GM23338 (cell line): ENCODE data around the gene CACNA2D4. TPM values are rescaled to one million over a fixed set of nuclear protein-coding genes. Genes with fewer than 3 reads are reported as not detected.

ENCODE experiments used
- ATAC-seq: fragments of 200-7000 bp; cut with Tn5 transposase; 3 replicates; pipeline ENCODE4 v1.9.1; 2020
- DNase-seq: peaks from one replicate; pipeline ENCODE4 v3.0.0-alpha.2; 2015; ENCODE audit warnings: low spot score
- H2AFZ ChIP-seq: fragments of 200-600 bp; sonication (generic); 2 replicates; pipeline ENCODE4 v1.8.0; 2016; ENCODE audit warnings: antibody characterized with exemption, mild to moderate bottlenecking, moderate library complexity
- H3F3A ChIP-seq: fragments of 200-600 bp; sonication (generic); replicated peaks from 2 replicates; pipeline ENCODE4 v1.8.0; 2017; ENCODE audit warnings: antibody characterized with exemption, mixed run types, low read depth
- H3K27ac ChIP-seq: fragments of 200-600 bp; sonication (generic); 2 replicates; pipeline ENCODE4 v1.6.1; 2016; ENCODE audit warnings: low read depth
- H3K27me3 ChIP-seq: fragments of 200-600 bp; sonication (generic); 2 replicates; pipeline ENCODE4 v1.8.0; 2016; ENCODE audit warnings: mild to moderate bottlenecking, mixed run types, moderate library complexity; ENCODE audit not compliant: insufficient read depth
- H3K36me3 ChIP-seq: fragments of 200-600 bp; sonication (generic); 2 replicates; pipeline ENCODE4 v1.8.0; 2016; ENCODE audit warnings: mild to moderate bottlenecking; ENCODE audit not compliant: insufficient read depth
- H3K4me1 ChIP-seq: fragments of 200-600 bp; sonication (generic); 2 replicates; pipeline ENCODE4 v1.8.0; 2016; ENCODE audit warnings: mild to moderate bottlenecking, moderate library complexity; ENCODE audit not compliant: insufficient read depth
- H3K4me2 ChIP-seq: fragments of 200-600 bp; sonication (generic); 2 replicates; pipeline ENCODE4 v1.7.1; 2017; ENCODE audit warnings: mixed run types
- H3K4me3 ChIP-seq: fragments of 200-600 bp; sonication (generic); 2 replicates; pipeline ENCODE4 v1.6.1; 2016; ENCODE audit warnings: mixed run types
- H3K79me2 ChIP-seq: fragments of 200-600 bp; sonication (generic); replicated peaks from 2 replicates; pipeline ENCODE4 v1.8.0; 2017; ENCODE audit warnings: mild to moderate bottlenecking; ENCODE audit not compliant: insufficient read depth
- H3K9me2 ChIP-seq: fragments of 200-600 bp; sonication (generic); 2 replicates; pipeline ENCODE4 v1.8.0; 2017; ENCODE audit not compliant: insufficient read depth
- H4K20me1 ChIP-seq: fragments of 200-600 bp; sonication (generic); replicated peaks from 2 replicates; pipeline ENCODE4 v1.8.0; 2017; ENCODE audit warnings: mild to moderate bottlenecking; ENCODE audit not compliant: insufficient read depth
- H3K27ac Mint-ChIP-seq: 2 replicates; pipeline ENCODE4 v1.8.0; 2020; ENCODE audit warnings: inconsistent platforms, mild to moderate bottlenecking, moderate library complexity, mixed read lengths
- H3K27me3 Mint-ChIP-seq: 3 replicates; pipeline ENCODE4 v1.8.0; 2022; ENCODE audit warnings: low read depth, mild to moderate bottlenecking, moderate library complexity, mixed read lengths, inconsistent platforms; ENCODE audit not compliant: insufficient read depth, poor library complexity
- H3K36me3 Mint-ChIP-seq: 3 replicates; pipeline ENCODE4 v1.8.0; 2021; ENCODE audit warnings: low read depth, mild to moderate bottlenecking, inconsistent platforms, moderate library complexity, mixed read lengths
- H3K4me1 Mint-ChIP-seq: 3 replicates; pipeline ENCODE4 v1.8.0; 2020; ENCODE audit warnings: mild to moderate bottlenecking, inconsistent platforms, mixed read lengths
- H3K4me3 Mint-ChIP-seq: 3 replicates; pipeline ENCODE4 v1.8.0; 2021; ENCODE audit warnings: moderate library complexity, mild to moderate bottlenecking, inconsistent platforms, mixed read lengths
- H3K9me3 Mint-ChIP-seq: 3 replicates; pipeline ENCODE4 v1.8.0; 2020; ENCODE audit warnings: moderate library complexity, mild to moderate bottlenecking, inconsistent platforms, mixed read lengths
- CREB1 ChIP-seq: fragments of 250-450 bp; sonication (Bioruptor Pico); IDR thresholded peaks from 2 replicates; pipeline ENCODE4 v1.5.0; 2020; ENCODE audit warnings: low read depth, mild to moderate bottlenecking, moderate library complexity
- ETS1 ChIP-seq: IDR thresholded peaks from 2 replicates; pipeline ENCODE4 v1.6.1; 2016; ENCODE audit warnings: antibody characterized with exemption
- EZH2 ChIP-seq: fragments of 200-600 bp; sonication (generic); IDR thresholded peaks from one replicate; pipeline ENCODE4 v1.8.0; 2017; ENCODE audit warnings: antibody characterized with exemption, mild to moderate bottlenecking, low read depth; ENCODE audit not compliant: unreplicated experiment
- JUNB ChIP-seq: IDR thresholded peaks from one replicate; pipeline ENCODE4 v1.6.1; 2016; ENCODE audit warnings: antibody characterized with exemption; ENCODE audit not compliant: unreplicated experiment
- POLR2AphosphoS5 ChIP-seq: IDR thresholded peaks from 2 replicates; pipeline ENCODE4 v1.6.1; 2016; ENCODE audit warnings: antibody characterized with exemption, low read depth
- STAT1 ChIP-seq: IDR thresholded peaks from one replicate; pipeline ENCODE4 v1.6.1; 2016; ENCODE audit warnings: antibody characterized with exemption; ENCODE audit not compliant: unreplicated experiment
- ZNF331 ChIP-seq: fragments of 250-450 bp; sonication (Bioruptor Pico); IDR thresholded peaks from 2 replicates; pipeline ENCODE4 v1.5.0; 2020; ENCODE audit warnings: low read depth, mild to moderate bottlenecking, moderate library complexity
- ZNF462 ChIP-seq: fragments of 250-450 bp; sonication (Bioruptor Pico); IDR thresholded peaks from 2 replicates; pipeline ENCODE4 v1.5.0; 2020; ENCODE audit warnings: mild to moderate bottlenecking, moderate library complexity
- polyA plus RNA-seq: library from polyadenylated mRNA; unstranded; fragments of >200 nt; fragmentation: Nextera tagmentation; extraction: Ambion mirVana; gene quantifications from 2 replicates; pipeline ENCODE4 v1.2.1, GENCODE V29; 2016
- total RNA-seq: library from RNA; depleted of rRNA; stranded (reverse); fragments of >200 nt; shearing (Covaris generic); gene quantifications from 2 replicates; pipeline ENCODE4 v1.2.3, GENCODE V29; 2014

CACNA2D4 gene
- total and polyA plus RNA-seq, 2 experiments from 2014 or later = 0.07 to 0.24 TPM

GRCh38 chr12:1865284-1865866 lies 53.1 kb downstream of the CACNA2D4 start (continued):
- TF ChIP-seq ZNF462 (CRISPR knock-in tag) (no peak), ZNF331 (CRISPR knock-in tag) (no peak), POLR2AphosphoS5 (no peak), STAT1 (no peak), CREB1 (CRISPR knock-in tag) (no peak), EZH2 (no peak)

- peak overlapping the region; percentile 91 for H2AFZ ChIP-seq
- DNase-seq = peak; percentile 5
- Mint-ChIP-seq H3K4me3 (no peak overlapping the region), H3K36me3 (no peaks in the 10 kb centered on the region), H3K27me3 (peaks cover 6% of the 10 kb centered on the region), H3K4me1 (no peaks in the 10 kb centered on the region), H3K9me3 (no peaks in the 10 kb centered on the region; the same call in 2 of the 3 replicates), H3K27ac (no peak overlapping the region)
- no peaks in the 10 kb centered on the region for H3K36me3 ChIP-seq
- no peaks in the 10 kb centered on the region for H3K9me2 ChIP-seq
- H3K27me3 ChIP-seq = no peaks in the 10 kb centered on the region
- no peak overlapping the region for H3K4me3 ChIP-seq
- H3K27ac ChIP-seq = no peak overlapping the region
- H4K20me1 ChIP-seq = no peaks in the 10 kb centered on the region
- H3F3A ChIP-seq = no peaks in the 10 kb centered on the region
- no peak overlapping the region for H3K4me2 ChIP-seq
- no peaks in the 10 kb centered on the region for H3K4me1 ChIP-seq
- no peaks in the 10 kb centered on the region for H3K79me2 ChIP-seq
- ATAC-seq = peak; percentile 62
- no peak for TF ChIP-seq ZNF331 (CRISPR knock-in tag)
- no peak for TF ChIP-seq JUNB
- no peak for TF ChIP-seq STAT1
- TF ChIP-seq ZNF462 (CRISPR knock-in tag) = no peak
- TF ChIP-seq ETS1 = no peak
- TF ChIP-seq POLR2AphosphoS5 = no peak
These were observed 53.6 kb downstream of the CACNA2D4 start for GRCh38 chr12:1864867-1865266.
